22Rv1 (cell line): ENCODE data around the gene BLOC1S4.

Experiments
- ZFX ChIP-seq: fragments of 450-650 bp; IDR thresholded peaks from 2 replicates; pipeline ENCODE4 v1.6.1; 2017; ENCODE audit warnings: antibody characterized with exemption, borderline replicate concordance
- TF ChIP-seq, protein P1 (sequence below): fragments of 450-650 bp; IDR thresholded peaks from 2 replicates; pipeline ENCODE4 v1.5.1; 2017; ENCODE audit warnings: mild to moderate bottlenecking

DNA sequence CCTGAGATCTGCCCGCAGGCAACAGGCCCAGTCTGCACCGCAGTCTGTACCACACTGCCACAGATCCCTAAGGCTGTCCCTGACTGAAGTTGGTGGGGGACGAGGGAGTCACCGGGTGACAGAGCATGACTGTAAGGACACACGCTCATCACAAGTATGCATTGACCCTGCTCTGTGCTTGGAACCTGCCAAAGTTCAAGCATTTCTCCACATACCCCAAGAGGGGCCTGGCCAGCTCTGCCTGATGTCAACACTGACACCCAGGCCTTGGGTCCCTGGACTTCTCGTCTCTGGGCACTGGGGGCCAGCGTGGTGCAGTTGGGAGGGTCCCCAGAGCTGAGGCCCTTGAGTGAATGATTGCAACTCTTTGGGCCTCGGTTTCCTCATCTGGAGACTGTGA is 7.9 kb downstream of the BLOC1S4 start:
- TF ChIP-seq, protein P1, sequence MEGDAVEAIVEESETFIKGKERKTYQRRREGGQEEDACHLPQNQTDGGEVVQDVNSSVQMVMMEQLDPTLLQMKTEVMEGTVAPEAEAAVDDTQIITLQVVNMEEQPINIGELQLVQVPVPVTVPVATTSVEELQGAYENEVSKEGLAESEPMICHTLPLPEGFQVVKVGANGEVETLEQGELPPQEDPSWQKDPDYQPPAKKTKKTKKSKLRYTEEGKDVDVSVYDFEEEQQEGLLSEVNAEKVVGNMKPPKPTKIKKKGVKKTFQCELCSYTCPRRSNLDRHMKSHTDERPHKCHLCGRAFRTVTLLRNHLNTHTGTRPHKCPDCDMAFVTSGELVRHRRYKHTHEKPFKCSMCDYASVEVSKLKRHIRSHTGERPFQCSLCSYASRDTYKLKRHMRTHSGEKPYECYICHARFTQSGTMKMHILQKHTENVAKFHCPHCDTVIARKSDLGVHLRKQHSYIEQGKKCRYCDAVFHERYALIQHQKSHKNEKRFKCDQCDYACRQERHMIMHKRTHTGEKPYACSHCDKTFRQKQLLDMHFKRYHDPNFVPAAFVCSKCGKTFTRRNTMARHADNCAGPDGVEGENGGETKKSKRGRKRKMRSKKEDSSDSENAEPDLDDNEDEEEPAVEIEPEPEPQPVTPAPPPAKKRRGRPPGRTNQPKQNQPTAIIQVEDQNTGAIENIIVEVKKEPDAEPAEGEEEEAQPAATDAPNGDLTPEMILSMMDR = no peak
- no peak for TF ChIP-seq ZFX
